ENCODE data around the gene RFT1. TPM values are rescaled to one million over a fixed set of nuclear protein-coding genes. Genes with fewer than 3 reads are reported as not detected.
"Not testable (repeated sequence)": the region's sequence is repeated elsewhere in the genome, so short reads cannot be mapped to it uniquely, and the experiment has no call there.

Gene RFT1
- total and polyA plus RNA-seq, 4 donors, result 10.8 to 23.1 (median 21.6) TPM

- TF ChIP-seq, protein P1, sequence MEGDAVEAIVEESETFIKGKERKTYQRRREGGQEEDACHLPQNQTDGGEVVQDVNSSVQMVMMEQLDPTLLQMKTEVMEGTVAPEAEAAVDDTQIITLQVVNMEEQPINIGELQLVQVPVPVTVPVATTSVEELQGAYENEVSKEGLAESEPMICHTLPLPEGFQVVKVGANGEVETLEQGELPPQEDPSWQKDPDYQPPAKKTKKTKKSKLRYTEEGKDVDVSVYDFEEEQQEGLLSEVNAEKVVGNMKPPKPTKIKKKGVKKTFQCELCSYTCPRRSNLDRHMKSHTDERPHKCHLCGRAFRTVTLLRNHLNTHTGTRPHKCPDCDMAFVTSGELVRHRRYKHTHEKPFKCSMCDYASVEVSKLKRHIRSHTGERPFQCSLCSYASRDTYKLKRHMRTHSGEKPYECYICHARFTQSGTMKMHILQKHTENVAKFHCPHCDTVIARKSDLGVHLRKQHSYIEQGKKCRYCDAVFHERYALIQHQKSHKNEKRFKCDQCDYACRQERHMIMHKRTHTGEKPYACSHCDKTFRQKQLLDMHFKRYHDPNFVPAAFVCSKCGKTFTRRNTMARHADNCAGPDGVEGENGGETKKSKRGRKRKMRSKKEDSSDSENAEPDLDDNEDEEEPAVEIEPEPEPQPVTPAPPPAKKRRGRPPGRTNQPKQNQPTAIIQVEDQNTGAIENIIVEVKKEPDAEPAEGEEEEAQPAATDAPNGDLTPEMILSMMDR (IDR thresholded peaks at IDR 0.05; ENCODE audit: control extremely low read depth, extremely low read depth), result no peak
- H3K27ac ChIP-seq (ENCODE audit: low read depth in 1 of 2, low read length in 1 of 2), result no peak overlapping the region
- H3K36me3 ChIP-seq (ENCODE audit: control insufficient read depth in 4 of 4, insufficient read depth in 4 of 4, low read length in 4 of 4), result no peaks in the 10 kb centered on the region
- no peak overlapping the region for H3K4me3 ChIP-seq
- peaks cover 0 to 23% (median 13%) of the 10 kb centered on the region in 5 donors for H3K4me1 ChIP-seq (ENCODE audit: control insufficient read depth in 5 of 5, insufficient read depth in 5 of 5, low read length in 5 of 5)
- 79 to 83% methylated on average over 20 of the region's 20 CpGs for WGBS, 2 donors
- H3K27me3 ChIP-seq (ENCODE audit: control insufficient read depth in 3 of 3, insufficient read depth in 3 of 3, low read length in 2 of 3), result peaks cover 0 to 2% (median 0%) of the 10 kb centered on the region in 3 donors
- H3K9me3 ChIP-seq (ENCODE audit: control insufficient read depth in 4 of 4, insufficient read depth in 3 of 4, low read length in 3 of 4), result no peaks in the 10 kb centered on the region
- DNase-seq (no peak), ATAC-seq (ENCODE audit: insufficient read depth, low FRiP score) (no peak)
- H3K9ac ChIP-seq (ENCODE audit: insufficient read depth in 1 of 2, low read length in 2 of 2), result no peak overlapping the region
These were observed 21.8 kb upstream of the RFT1 start for GRCh38 chr3:53151870-53152660.

GRCh38 chr3:53151465-53151864, 21.2 kb upstream of the RFT1 start:
- no peak for DNase-seq
- 84 to 94% methylated on average over 5 of the region's 5 CpGs for WGBS, 2 donors
- no peak for ATAC-seq (ENCODE audit: insufficient read depth, low FRiP score)
- H3K36me3 ChIP-seq (ENCODE audit: control insufficient read depth in 4 of 4, insufficient read depth in 4 of 4, low read length in 4 of 4), result no peaks in the 10 kb centered on the region
- H3K9me3 ChIP-seq (ENCODE audit: control insufficient read depth in 4 of 4, insufficient read depth in 3 of 4, low read length in 3 of 4), result no peaks in the 10 kb centered on the region
- TF ChIP-seq, protein P1 (IDR thresholded peaks at IDR 0.05; ENCODE audit: control extremely low read depth, extremely low read depth), result no peak
- no peak overlapping the region for H3K9ac ChIP-seq (ENCODE audit: insufficient read depth in 1 of 2, low read length in 2 of 2)
- peaks cover 0 to 19% (median 15%) of the 10 kb centered on the region in 5 donors for H3K4me1 ChIP-seq (ENCODE audit: control insufficient read depth in 5 of 5, insufficient read depth in 5 of 5, low read length in 5 of 5)
- H3K4me3 ChIP-seq, result no peak overlapping the region
- no peaks in the 10 kb centered on the region for H3K27me3 ChIP-seq (ENCODE audit: control insufficient read depth in 3 of 3, insufficient read depth in 3 of 3, low read length in 2 of 3)
- no peak overlapping the region for H3K27ac ChIP-seq (ENCODE audit: low read depth in 1 of 2, low read length in 1 of 2)

- WGBS, 2 donors, result 75 to 81% methylated on average over 9 of the region's 9 CpGs
- H3K27ac ChIP-seq (ENCODE audit: low read depth in 1 of 2, low read length in 1 of 2), result peak overlapping the region in 1 of 2 donors; percentile 78
- not testable (repeated sequence) for H3K27me3 ChIP-seq (ENCODE audit: control insufficient read depth in 3 of 3, insufficient read depth in 3 of 3, low read length in 2 of 3); H3K4me3 ChIP-seq; H3K9me3 ChIP-seq (ENCODE audit: control insufficient read depth in 4 of 4, insufficient read depth in 3 of 4, low read length in 3 of 4); H3K36me3 ChIP-seq (ENCODE audit: control insufficient read depth in 4 of 4, insufficient read depth in 4 of 4, low read length in 4 of 4); DNase-seq; ATAC-seq (ENCODE audit: insufficient read depth, low FRiP score); H3K9ac ChIP-seq (ENCODE audit: insufficient read depth in 1 of 2, low read length in 2 of 2)
- peaks cover 0 to 19% (median 15%) of the 10 kb centered on the region in 5 donors for H3K4me1 ChIP-seq (ENCODE audit: control insufficient read depth in 5 of 5, insufficient read depth in 5 of 5, low read length in 5 of 5)
These were observed 20.8 kb upstream of the RFT1 start for GRCh38 chr3:53151086-53151438.

DNA sequence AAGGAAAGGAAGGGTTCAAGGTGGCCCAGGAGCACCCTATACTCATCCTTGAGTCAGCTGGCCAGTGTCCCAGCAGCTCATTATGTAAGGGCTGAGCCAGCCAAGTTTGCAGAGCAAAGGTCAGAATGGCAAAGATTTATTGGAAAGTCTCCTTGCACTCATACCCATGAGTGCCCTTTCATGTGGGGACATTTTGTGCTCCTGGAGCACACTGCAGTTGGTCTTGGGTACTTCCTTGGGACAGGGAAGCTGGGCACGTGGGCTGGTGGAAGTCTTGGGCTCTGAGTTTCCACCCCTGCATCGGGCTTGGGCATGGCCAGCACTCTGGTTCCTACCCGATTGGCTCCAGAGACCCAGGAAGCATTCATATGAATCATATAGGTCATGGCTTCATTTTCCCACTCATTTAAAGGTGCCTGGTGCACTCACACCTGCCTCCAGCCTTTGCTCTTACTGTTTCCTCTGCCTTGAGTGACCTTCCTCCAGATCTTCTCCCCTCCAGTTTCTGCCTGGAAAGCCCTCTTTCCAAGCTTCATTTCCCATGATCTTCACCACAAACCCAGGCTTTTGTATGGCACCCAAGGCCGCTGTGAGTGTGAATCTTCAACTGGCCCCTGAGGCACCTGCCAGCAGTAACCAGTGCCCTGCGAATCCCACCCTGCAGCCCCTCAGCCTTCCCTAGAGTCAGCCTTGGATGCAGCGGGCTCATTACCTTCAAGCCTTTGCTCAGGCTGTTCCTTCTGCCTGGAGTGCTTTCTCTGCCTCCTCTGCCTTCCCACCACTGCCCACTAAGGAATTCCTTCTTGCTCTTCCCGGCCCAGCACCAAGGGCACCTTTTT, 20.2 kb upstream of the RFT1 start:
- H3K4me1 ChIP-seq (ENCODE audit: control insufficient read depth in 5 of 5, insufficient read depth in 5 of 5, low read length in 5 of 5), result peaks cover 0 to 19% (median 15%) of the 10 kb centered on the region in 5 donors
- no peak overlapping the region for H3K9ac ChIP-seq (ENCODE audit: insufficient read depth in 1 of 2, low read length in 2 of 2)
- peak overlapping the region in 1 of 2 donors; percentile 78 for H3K27ac ChIP-seq (ENCODE audit: low read depth in 1 of 2, low read length in 1 of 2)
- ATAC-seq (ENCODE audit: insufficient read depth, low FRiP score) (peak; percentile 73), DNase-seq (no peak)
- no peaks in the 10 kb centered on the region for H3K9me3 ChIP-seq (ENCODE audit: control insufficient read depth in 4 of 4, insufficient read depth in 3 of 4, low read length in 3 of 4)
- no peaks in the 10 kb centered on the region for H3K36me3 ChIP-seq (ENCODE audit: control insufficient read depth in 4 of 4, insufficient read depth in 4 of 4, low read length in 4 of 4)
- TF ChIP-seq, protein P1 (IDR thresholded peaks at IDR 0.05; ENCODE audit: control extremely low read depth, extremely low read depth), result no peak
- H3K27me3 ChIP-seq (ENCODE audit: control insufficient read depth in 3 of 3, insufficient read depth in 3 of 3, low read length in 2 of 3), result no peaks in the 10 kb centered on the region
- 74 to 81% methylated on average over 7 of the region's 7 CpGs for WGBS, 2 donors
- no peak overlapping the region for H3K4me3 ChIP-seq

All from lung (tissue), 12 donors.